Measurements from ENCODE around the gene GFRA3.

DNA sequence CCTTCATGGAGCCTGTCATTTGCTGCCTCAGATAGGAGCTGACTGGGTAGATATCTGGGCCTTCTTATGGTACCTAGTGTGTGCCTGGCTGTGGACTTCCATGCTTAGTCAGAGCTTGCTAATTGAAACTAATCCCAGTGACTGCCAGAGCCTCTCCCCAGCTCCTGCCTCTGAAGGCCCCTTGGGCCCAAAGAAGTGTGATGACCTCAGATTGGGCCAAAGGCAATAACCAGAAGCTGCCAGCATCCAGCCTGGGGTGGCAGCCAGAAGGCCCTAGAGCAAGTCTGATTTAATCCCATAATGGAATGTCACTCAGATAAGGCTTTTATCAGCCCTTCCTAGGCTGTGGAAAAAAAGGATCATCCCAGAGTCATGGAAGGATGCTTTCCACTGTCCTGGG is 44.2 kb downstream of the GFRA3 start:
- no peak for TF ChIP-seq POLR2AphosphoS5 (IDR thresholded peaks at IDR 0.05; ENCODE audit: low read depth, low read length)
- TF ChIP-seq POLR2A (IDR thresholded peaks at IDR 0.05; ENCODE audit: low read depth, low read length) = no peak
